Activated T-helper 2 cell treated with anti-CD3 and anti-CD28 coated beads, Interferon-gamma antibody, Interleukin-2, Interleukin-4, amounts not matched to agents 10 μg/mL and 5 μg/mL and 100 μg/mL, durations not matched to agents 14 hours and 24 hours and 36 hours (primary cell): ENCODE results near the gene FGFR2. TPM values are rescaled to one million over a fixed set of nuclear protein-coding genes. Genes with fewer than 3 reads are reported as not detected.

ENCODE experiments used
- DNase-seq: peaks from one replicate; pipeline ENCODE4 v3.0.0; 2021; ENCODE audit warnings: low spot score
- H3K27ac Mint-ChIP-seq: one replicate; pipeline ENCODE4 v1.8.0; 2021; ENCODE audit warnings: mixed read lengths
- H3K27me3 Mint-ChIP-seq: one replicate; pipeline ENCODE4 v1.8.0; 2021; ENCODE audit warnings: low read depth, mixed read lengths
- H3K36me3 Mint-ChIP-seq: one replicate; pipeline ENCODE4 v1.8.0; 2021; ENCODE audit warnings: low read depth, mixed read lengths
- H3K4me1 Mint-ChIP-seq: one replicate; pipeline ENCODE4 v1.8.0; 2021; ENCODE audit warnings: low read depth, mixed read lengths
- H3K4me3 Mint-ChIP-seq: one replicate; pipeline ENCODE4 v1.8.0; 2021; ENCODE audit warnings: low read depth, mild to moderate bottlenecking, moderate library complexity, mixed read lengths
- H3K9me3 Mint-ChIP-seq: one replicate; pipeline ENCODE4 v1.8.0; 2021; ENCODE audit warnings: mixed read lengths
- intact Hi-C: fragments of 100-400 bp; cut with micrococcal nuclease; formaldehyde crosslinking; loops from one replicate; pipeline ENCODE4 v1.15.1; 2023
- total RNA-seq: library from RNA; stranded (reverse); gene quantifications from 2 replicates; pipeline ENCODE4 v1.2.3, GENCODE V29; 2022

The FGFR2 gene
- total RNA-seq, 1 donor from 2014 or later = not detected

- no peak overlapping the region for H3K27ac Mint-ChIP-seq
- intact Hi-C loops = loop anchor here (2.0 kb wide), 1 partner anchor 659 kb away; no protein-coding TSS in a partner anchor
- H3K9me3 Mint-ChIP-seq = no peaks in the 10 kb centered on the region
- peaks cover 15% of the 10 kb centered on the region for H3K27me3 Mint-ChIP-seq
- H3K4me1 Mint-ChIP-seq = no peaks in the 10 kb centered on the region
- no peak for DNase-seq
- H3K4me3 Mint-ChIP-seq = no peak overlapping the region
- H3K36me3 Mint-ChIP-seq = no peaks in the 10 kb centered on the region
Measured at GRCh38 chr10:121607310-121608055, 9.2 kb upstream of the FGFR2 start.

- Mint-ChIP-seq H3K4me1 (no peaks in the 10 kb centered on the region), H3K36me3 (no peaks in the 10 kb centered on the region), H3K27ac (no peak overlapping the region), H3K4me3 (no peak overlapping the region), H3K27me3 (peaks cover 25% of the 10 kb centered on the region), H3K9me3 (no peaks in the 10 kb centered on the region)
- intact Hi-C loops = no loop called here
- DNase-seq = no peak
Measured at GRCh38 chr10:121605708-121606107, 7.5 kb upstream of the FGFR2 start.

GRCh38 chr10:121601458-121601857 is 3.2 kb upstream of the FGFR2 start:
- no peak for DNase-seq
- Mint-ChIP-seq H3K9me3 (no peaks in the 10 kb centered on the region), H3K27ac (no peak overlapping the region), H3K4me1 (no peaks in the 10 kb centered on the region), H3K36me3 (no peaks in the 10 kb centered on the region), H3K27me3 (peaks cover 37% of the 10 kb centered on the region), H3K4me3 (no peak overlapping the region)
- intact Hi-C loops = loop anchor here (2.0 kb wide), 1 partner anchor 659 kb away; no protein-coding TSS in a partner anchor

GRCh38 chr10:121600611-121601010 is 2.4 kb upstream of the FGFR2 start:
- Mint-ChIP-seq H3K9me3 (no peaks in the 10 kb centered on the region), H3K36me3 (no peaks in the 10 kb centered on the region), H3K4me1 (no peaks in the 10 kb centered on the region), H3K27ac (no peak overlapping the region), H3K27me3 (peaks cover 42% of the 10 kb centered on the region), H3K4me3 (no peak overlapping the region)
- DNase-seq = no peak
- intact Hi-C loops = loop anchor here (2.0 kb wide), 1 partner anchor 658 kb away; no protein-coding TSS in a partner anchor

- DNase-seq = no peak
- Mint-ChIP-seq H3K4me1 (no peaks in the 10 kb centered on the region), H3K36me3 (no peaks in the 10 kb centered on the region), H3K4me3 (no peak overlapping the region), H3K9me3 (no peaks in the 10 kb centered on the region), H3K27me3 (peaks cover 49% of the 10 kb centered on the region), H3K27ac (no peak overlapping the region)
- intact Hi-C loops = loop anchor here (2.0 kb wide), 1 partner anchor 657 kb away; no protein-coding TSS in a partner anchor
Measured at GRCh38 chr10:121599947-121600346, 1.7 kb upstream of the FGFR2 start.

- no peak for DNase-seq
- no peaks in the 10 kb centered on the region for H3K4me1 Mint-ChIP-seq
- H3K9me3 Mint-ChIP-seq = no peaks in the 10 kb centered on the region
- H3K27me3 Mint-ChIP-seq = peaks cover 54% of the 10 kb centered on the region
- intact Hi-C loops = no loop called here
- no peak overlapping the region for H3K27ac Mint-ChIP-seq
- H3K4me3 Mint-ChIP-seq = no peak overlapping the region
- H3K36me3 Mint-ChIP-seq = no peaks in the 10 kb centered on the region
Measured at GRCh38 chr10:121597504-121598262, 561 bp downstream of the FGFR2 start.

- Mint-ChIP-seq H3K27me3 (peaks cover 54% of the 10 kb centered on the region), H3K4me1 (no peaks in the 10 kb centered on the region), H3K4me3 (no peak overlapping the region), H3K27ac (no peak overlapping the region), H3K9me3 (no peaks in the 10 kb centered on the region), H3K36me3 (no peaks in the 10 kb centered on the region)
- DNase-seq = no peak
- intact Hi-C loops = no loop called here
Measured at GRCh38 chr10:121596689-121597503, 1.3 kb downstream of the FGFR2 start.

GRCh38 chr10:121595806-121596688 is 2.2 kb downstream of the FGFR2 start:
- H3K4me3 Mint-ChIP-seq = no peak overlapping the region
- no peaks in the 10 kb centered on the region for H3K36me3 Mint-ChIP-seq
- H3K9me3 Mint-ChIP-seq = no peaks in the 10 kb centered on the region
- peaks cover 48% of the 10 kb centered on the region for H3K27me3 Mint-ChIP-seq
- no peaks in the 10 kb centered on the region for H3K4me1 Mint-ChIP-seq
- intact Hi-C loops = no loop called here
- DNase-seq = no peak
- H3K27ac Mint-ChIP-seq = no peak overlapping the region

- Mint-ChIP-seq H3K4me3 (no peak overlapping the region), H3K36me3 (no peaks in the 10 kb centered on the region), H3K9me3 (no peaks in the 10 kb centered on the region), H3K27ac (no peak overlapping the region), H3K4me1 (no peaks in the 10 kb centered on the region), H3K27me3 (peaks cover 42% of the 10 kb centered on the region)
- intact Hi-C loops = no loop called here
- no peak for DNase-seq
Measured at GRCh38 chr10:121595351-121595805, 2.9 kb downstream of the FGFR2 start.

- H3K27ac Mint-ChIP-seq = no peak overlapping the region
- no peaks in the 10 kb centered on the region for H3K4me1 Mint-ChIP-seq
- DNase-seq = no peak
- no peaks in the 10 kb centered on the region for H3K9me3 Mint-ChIP-seq
- H3K36me3 Mint-ChIP-seq = no peaks in the 10 kb centered on the region
- intact Hi-C loops = no loop called here
- H3K4me3 Mint-ChIP-seq = no peak overlapping the region
- H3K27me3 Mint-ChIP-seq = peaks cover 37% of the 10 kb centered on the region
Measured at GRCh38 chr10:121594623-121595350, 3.5 kb downstream of the FGFR2 start.

GRCh38 chr10:121594076-121594475 is 4.2 kb downstream of the FGFR2 start:
- no peak for DNase-seq
- H3K36me3 Mint-ChIP-seq = no peaks in the 10 kb centered on the region
- no peak overlapping the region for H3K27ac Mint-ChIP-seq
- intact Hi-C loops = no loop called here
- H3K4me3 Mint-ChIP-seq = no peak overlapping the region
- peaks cover 30% of the 10 kb centered on the region for H3K27me3 Mint-ChIP-seq
- no peaks in the 10 kb centered on the region for H3K9me3 Mint-ChIP-seq
- no peaks in the 10 kb centered on the region for H3K4me1 Mint-ChIP-seq
